Hepatocyte (in vitro differentiated cells): ENCODE data around the gene SYNE2.

ENCODE experiments used
- EZH2 ChIP-seq: fragments of 200-600 bp; sonication (generic); IDR thresholded peaks from 2 replicates; pipeline ENCODE4 v1.6.1; 2016; ENCODE audit warnings: antibody characterized with exemption, mild to moderate bottlenecking, borderline replicate concordance
- EZH2phosphoT487 ChIP-seq: fragments of 200-600 bp; sonication (generic); IDR thresholded peaks from one replicate; pipeline ENCODE4 v1.6.1; 2018; ENCODE audit warnings: antibody characterized with exemption, mild to moderate bottlenecking, low read depth, moderate library complexity; ENCODE audit not compliant: unreplicated experiment, severe bottlenecking
- TF ChIP-seq, protein P1 (sequence below): fragments of 200-600 bp; sonication (generic); IDR thresholded peaks from 2 replicates; pipeline ENCODE4 v1.5.1; 2016; ENCODE audit warnings: antibody characterized with exemption, mild to moderate bottlenecking; ENCODE audit not compliant: poor library complexity

DNA sequence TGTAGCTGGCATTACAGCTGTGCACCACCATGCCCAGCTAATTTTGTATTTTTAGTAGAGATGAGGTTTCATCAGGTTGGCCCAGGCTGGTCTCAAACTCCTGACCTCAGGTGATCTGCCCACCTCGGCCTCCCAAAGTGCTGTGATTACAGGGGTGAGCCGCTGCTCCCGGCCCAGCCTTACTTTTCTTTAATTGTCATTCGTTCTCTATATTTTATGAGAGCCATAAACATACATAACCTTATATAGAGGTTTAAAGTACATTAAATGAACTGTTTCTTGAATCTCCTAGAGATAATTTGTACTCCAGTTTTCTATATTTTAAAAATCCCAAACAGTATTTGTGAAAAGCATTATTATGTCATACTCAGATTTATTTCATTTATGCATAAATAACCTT, 98.6 kb downstream of the SYNE2 start:
- TF ChIP-seq, protein P1, sequence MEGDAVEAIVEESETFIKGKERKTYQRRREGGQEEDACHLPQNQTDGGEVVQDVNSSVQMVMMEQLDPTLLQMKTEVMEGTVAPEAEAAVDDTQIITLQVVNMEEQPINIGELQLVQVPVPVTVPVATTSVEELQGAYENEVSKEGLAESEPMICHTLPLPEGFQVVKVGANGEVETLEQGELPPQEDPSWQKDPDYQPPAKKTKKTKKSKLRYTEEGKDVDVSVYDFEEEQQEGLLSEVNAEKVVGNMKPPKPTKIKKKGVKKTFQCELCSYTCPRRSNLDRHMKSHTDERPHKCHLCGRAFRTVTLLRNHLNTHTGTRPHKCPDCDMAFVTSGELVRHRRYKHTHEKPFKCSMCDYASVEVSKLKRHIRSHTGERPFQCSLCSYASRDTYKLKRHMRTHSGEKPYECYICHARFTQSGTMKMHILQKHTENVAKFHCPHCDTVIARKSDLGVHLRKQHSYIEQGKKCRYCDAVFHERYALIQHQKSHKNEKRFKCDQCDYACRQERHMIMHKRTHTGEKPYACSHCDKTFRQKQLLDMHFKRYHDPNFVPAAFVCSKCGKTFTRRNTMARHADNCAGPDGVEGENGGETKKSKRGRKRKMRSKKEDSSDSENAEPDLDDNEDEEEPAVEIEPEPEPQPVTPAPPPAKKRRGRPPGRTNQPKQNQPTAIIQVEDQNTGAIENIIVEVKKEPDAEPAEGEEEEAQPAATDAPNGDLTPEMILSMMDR = no peak
- no peak for TF ChIP-seq EZH2phosphoT487
- TF ChIP-seq EZH2 = no peak
